ENCODE measurements around the gene CAMK2A.
A peak's percentile ranks its signal among the peaks of the same experiment; 100 is the strongest.

The CAMK2A gene

GRCh38 chr5:150302301-150303069, 12.9 kb upstream of the CAMK2A start, which contains the start of gene ARSI:
Gene ARSI (minus strand): TSS chr5:150302905. CDS start chr5:150302373, 532 bp downstream.
- TF ChIP-seq SIN3A (IDR thresholded peaks at IDR 0.05; ENCODE audit: borderline replicate concordance, insufficient read depth, low read length) (no peak), POLR2AphosphoS5 (IDR thresholded peaks at IDR 0.05; ENCODE audit: low read depth, low read length) (no peak)
- TF ChIP-seq, protein P1, sequence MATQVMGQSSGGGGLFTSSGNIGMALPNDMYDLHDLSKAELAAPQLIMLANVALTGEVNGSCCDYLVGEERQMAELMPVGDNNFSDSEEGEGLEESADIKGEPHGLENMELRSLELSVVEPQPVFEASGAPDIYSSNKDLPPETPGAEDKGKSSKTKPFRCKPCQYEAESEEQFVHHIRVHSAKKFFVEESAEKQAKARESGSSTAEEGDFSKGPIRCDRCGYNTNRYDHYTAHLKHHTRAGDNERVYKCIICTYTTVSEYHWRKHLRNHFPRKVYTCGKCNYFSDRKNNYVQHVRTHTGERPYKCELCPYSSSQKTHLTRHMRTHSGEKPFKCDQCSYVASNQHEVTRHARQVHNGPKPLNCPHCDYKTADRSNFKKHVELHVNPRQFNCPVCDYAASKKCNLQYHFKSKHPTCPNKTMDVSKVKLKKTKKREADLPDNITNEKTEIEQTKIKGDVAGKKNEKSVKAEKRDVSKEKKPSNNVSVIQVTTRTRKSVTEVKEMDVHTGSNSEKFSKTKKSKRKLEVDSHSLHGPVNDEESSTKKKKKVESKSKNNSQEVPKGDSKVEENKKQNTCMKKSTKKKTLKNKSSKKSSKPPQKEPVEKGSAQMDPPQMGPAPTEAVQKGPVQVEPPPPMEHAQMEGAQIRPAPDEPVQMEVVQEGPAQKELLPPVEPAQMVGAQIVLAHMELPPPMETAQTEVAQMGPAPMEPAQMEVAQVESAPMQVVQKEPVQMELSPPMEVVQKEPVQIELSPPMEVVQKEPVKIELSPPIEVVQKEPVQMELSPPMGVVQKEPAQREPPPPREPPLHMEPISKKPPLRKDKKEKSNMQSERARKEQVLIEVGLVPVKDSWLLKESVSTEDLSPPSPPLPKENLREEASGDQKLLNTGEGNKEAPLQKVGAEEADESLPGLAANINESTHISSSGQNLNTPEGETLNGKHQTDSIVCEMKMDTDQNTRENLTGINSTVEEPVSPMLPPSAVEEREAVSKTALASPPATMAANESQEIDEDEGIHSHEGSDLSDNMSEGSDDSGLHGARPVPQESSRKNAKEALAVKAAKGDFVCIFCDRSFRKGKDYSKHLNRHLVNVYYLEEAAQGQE (IDR thresholded peaks at IDR 0.05; ENCODE audit: insufficient read depth in 1 of 2, low read depth in 2 of 2, low read length in 2 of 2) = no peak

GRCh38 chr5:150301901-150302300, 12.3 kb upstream of the CAMK2A start:
- TF ChIP-seq FOXP2 (optimal IDR thresholded peaks at IDR 0.05; ENCODE audit: borderline replicate concordance, extremely low read depth, extremely low read length, insufficient read depth) = no peak
- TF ChIP-seq SIN3A (IDR thresholded peaks at IDR 0.05; ENCODE audit: borderline replicate concordance, insufficient read depth, low read length) = no peak
- TF ChIP-seq TAF1 (IDR thresholded peaks at IDR 0.05; ENCODE audit: borderline replicate concordance, insufficient read depth, low read length) = no peak
- TF ChIP-seq, protein P1 (IDR thresholded peaks at IDR 0.05; ENCODE audit: insufficient read depth in 1 of 2, low read depth in 2 of 2, low read length in 2 of 2) = no peak
- no peak for TF ChIP-seq POLR2AphosphoS5 (IDR thresholded peaks at IDR 0.05; ENCODE audit: low read depth, low read length)

DNA sequence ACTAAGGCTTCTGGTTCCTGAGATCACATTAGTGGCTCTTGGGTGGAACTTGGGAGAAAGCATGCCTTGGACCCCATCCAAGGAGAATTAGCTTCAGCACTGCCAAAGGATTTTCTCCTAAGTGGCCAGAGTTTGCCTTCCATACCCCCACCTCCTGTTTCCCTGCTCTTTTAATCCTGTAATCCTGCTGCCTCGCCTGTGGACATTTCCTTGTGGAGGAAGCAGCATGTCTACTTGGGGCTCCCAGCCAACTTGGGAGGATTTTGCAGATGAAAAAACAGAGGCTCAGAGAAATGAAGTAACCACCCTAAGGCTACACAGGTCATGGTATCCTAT, 11.6 kb upstream of the CAMK2A start:
- TF ChIP-seq POLR2AphosphoS5 (IDR thresholded peaks at IDR 0.05; ENCODE audit: low read depth, low read length) = no peak
- TF ChIP-seq, protein P1 (IDR thresholded peaks at IDR 0.05; ENCODE audit: insufficient read depth in 1 of 2, low read depth in 2 of 2, low read length in 2 of 2) = peak in 1 of 2 experiments; percentile 44; a peak in 1 of 4 replicates
- no peak for TF ChIP-seq SIN3A (IDR thresholded peaks at IDR 0.05; ENCODE audit: borderline replicate concordance, insufficient read depth, low read length)

GRCh38 chr5:150300496-150301169, 11.1 kb upstream of the CAMK2A start:
- no peak for TF ChIP-seq POLR2AphosphoS5 (IDR thresholded peaks at IDR 0.05; ENCODE audit: low read depth, low read length)
- no peak for TF ChIP-seq FOXP2 (optimal IDR thresholded peaks at IDR 0.05; ENCODE audit: borderline replicate concordance, extremely low read depth, extremely low read length, insufficient read depth)

GRCh38 chr5:150299571-150300327, 10.2 kb upstream of the CAMK2A start:
- TF ChIP-seq POLR2AphosphoS5 (IDR thresholded peaks at IDR 0.05; ENCODE audit: low read depth, low read length) = no peak
- TF ChIP-seq SIN3A (IDR thresholded peaks at IDR 0.05; ENCODE audit: borderline replicate concordance, insufficient read depth, low read length) = no peak
- TF ChIP-seq, protein P1 (IDR thresholded peaks at IDR 0.05; ENCODE audit: insufficient read depth in 1 of 2, low read depth in 2 of 2, low read length in 2 of 2) = no peak
- no peak for TF ChIP-seq FOXP2 (optimal IDR thresholded peaks at IDR 0.05; ENCODE audit: borderline replicate concordance, extremely low read depth, extremely low read length, insufficient read depth)
- no peak for TF ChIP-seq TAF1 (IDR thresholded peaks at IDR 0.05; ENCODE audit: borderline replicate concordance, insufficient read depth, low read length)

Data from PFSK-1 (cell line).